ENCODE data around the gene NEK8.
A peak's percentile ranks its signal among the peaks of the same experiment; 100 is the strongest.

Gene NEK8

GRCh38 chr17:28728364-28729200 lies at the start of gene NEK8:
Gene NEK8 (plus strand): TSS chr17:28728788. CDS start chr17:28728814, 26 bp downstream.
- peak; percentile 95 for DNase-seq (ENCODE audit: low spot score)

- no peak for DNase-seq (ENCODE audit: low spot score)
Measured at GRCh38 chr17:28682655-28683054, 45.9 kb upstream of the NEK8 start.

- peak; percentile 94 for DNase-seq (ENCODE audit: low spot score)
Measured at GRCh38 chr17:28684963-28685362, 43.6 kb upstream of the NEK8 start.

- no peak for DNase-seq (ENCODE audit: low spot score)
Measured at GRCh38 chr17:28685366-28685765, 43.2 kb upstream of the NEK8 start.

- DNase-seq (ENCODE audit: low spot score) = no peak
Measured at GRCh38 chr17:28686296-28686695, 42.3 kb upstream of the NEK8 start.

- DNase-seq (ENCODE audit: low spot score) = no peak
Measured at GRCh38 chr17:28688481-28688880, 40.1 kb upstream of the NEK8 start.

GRCh38 chr17:28689011-28689410 lies 39.6 kb upstream of the NEK8 start:
- DNase-seq (ENCODE audit: low spot score) = no peak

GRCh38 chr17:28693869-28694268 lies 34.7 kb upstream of the NEK8 start:
- DNase-seq (ENCODE audit: low spot score) = peak; percentile 36

GRCh38 chr17:28698253-28698941 lies 30.2 kb upstream of the NEK8 start:
- no peak for DNase-seq (ENCODE audit: low spot score)

- no peak for DNase-seq (ENCODE audit: low spot score)
Measured at GRCh38 chr17:28700278-28700677, 28.3 kb upstream of the NEK8 start.

GRCh38 chr17:28700830-28701492 lies 27.6 kb upstream of the NEK8 start:
- DNase-seq (ENCODE audit: low spot score) = no peak

- DNase-seq (ENCODE audit: low spot score) = peak; percentile 92
Measured at GRCh38 chr17:28702026-28702751, 26.4 kb upstream of the NEK8 start.

GRCh38 chr17:28702752-28703150 lies 25.8 kb upstream of the NEK8 start:
- no peak for DNase-seq (ENCODE audit: low spot score)

GRCh38 chr17:28703552-28704218 lies 24.9 kb upstream of the NEK8 start:
- no peak for DNase-seq (ENCODE audit: low spot score)

- no peak for DNase-seq (ENCODE audit: low spot score)
Measured at GRCh38 chr17:28704219-28704858, 24.2 kb upstream of the NEK8 start.

GRCh38 chr17:28705074-28705659 lies 23.4 kb upstream of the NEK8 start:
- DNase-seq (ENCODE audit: low spot score) = no peak

- no peak for DNase-seq (ENCODE audit: low spot score)
Measured at GRCh38 chr17:28705728-28706334, 22.8 kb upstream of the NEK8 start.

GRCh38 chr17:28706471-28707338 lies 21.9 kb upstream of the NEK8 start:
- no peak for DNase-seq (ENCODE audit: low spot score)

- no peak for DNase-seq (ENCODE audit: low spot score)
Measured at GRCh38 chr17:28707339-28707720, 21.3 kb upstream of the NEK8 start.

Measured in pons (tissue), 1 donor.